HG02588 (cell line): Measurements from ENCODE around the gene GPR63.

Source experiments
- ATAC-seq: cut with Tn5 transposase; IDR thresholded peaks from one replicate; pipeline ENCODE4 v1.9.1; 2021; ENCODE audit warnings: mild to moderate bottlenecking, moderate library complexity; ENCODE audit not compliant: unreplicated experiment

GPR63 gene

GRCh38 chr6:96837081-96837971 lies at the start of gene GPR63:
Gene GPR63, minus strand, starts transcription at chr6:96837477. Its CDS starts 37,746 bp downstream, at chr6:96799731.
- peak; percentile 94 for ATAC-seq

- ATAC-seq, result no peak
These were observed 49.2 kb upstream of the GPR63 start for GRCh38 chr6:96886519-96886918.

GRCh38 chr6:96885187-96885631 lies 47.9 kb upstream of the GPR63 start:
- ATAC-seq, result peak; percentile 81

- no peak for ATAC-seq
These were observed 40.9 kb upstream of the GPR63 start for GRCh38 chr6:96878143-96878542.

GRCh38 chr6:96876886-96877545 lies 39.7 kb upstream of the GPR63 start:
- no peak for ATAC-seq

GRCh38 chr6:96872976-96873375 lies 35.7 kb upstream of the GPR63 start:
- ATAC-seq, result no peak

- ATAC-seq, result no peak
These were observed 27.8 kb upstream of the GPR63 start for GRCh38 chr6:96865055-96865405.

GRCh38 chr6:96864216-96865054 lies 27.2 kb upstream of the GPR63 start:
- ATAC-seq, result no peak

- no peak for ATAC-seq
These were observed 25.3 kb upstream of the GPR63 start for GRCh38 chr6:96862560-96862959.

GRCh38 chr6:96861588-96861987 lies 24.3 kb upstream of the GPR63 start:
- ATAC-seq, result no peak

GRCh38 chr6:96856856-96857255 lies 19.6 kb upstream of the GPR63 start:
- no peak for ATAC-seq

- no peak for ATAC-seq
These were observed 15.8 kb upstream of the GPR63 start for GRCh38 chr6:96853083-96853482.

- no peak for ATAC-seq
These were observed 15.3 kb upstream of the GPR63 start for GRCh38 chr6:96852605-96853004.

GRCh38 chr6:96851858-96852257 lies 14.6 kb upstream of the GPR63 start:
- no peak for ATAC-seq

- ATAC-seq, result no peak
These were observed 12.3 kb upstream of the GPR63 start for GRCh38 chr6:96849615-96850014.

GRCh38 chr6:96844530-96844929 lies 7.3 kb upstream of the GPR63 start:
- ATAC-seq, result no peak

- ATAC-seq, result no peak
These were observed 4.1 kb upstream of the GPR63 start for GRCh38 chr6:96841345-96841744.

GRCh38 chr6:96836631-96837080 lies 621 bp downstream of the GPR63 start:
- ATAC-seq, result peak; percentile 26

- no peak for ATAC-seq
These were observed 3.2 kb downstream of the GPR63 start for GRCh38 chr6:96834070-96834469.

GRCh38 chr6:96832780-96833179 lies 4.5 kb downstream of the GPR63 start:
- no peak for ATAC-seq

- no peak for ATAC-seq
These were observed 10.4 kb downstream of the GPR63 start for GRCh38 chr6:96826865-96827264.
